GM19043 (cell line): ENCODE results near the gene NMT1.

Source experiments
- ATAC-seq: cut with Tn5 transposase; IDR thresholded peaks from one replicate; pipeline ENCODE4 v1.9.1; 2021; ENCODE audit warnings: low read depth; ENCODE audit not compliant: unreplicated experiment

NMT1 gene

GRCh38 chr17:45147581-45148182 is 86.6 kb downstream of the NMT1 start:
- ATAC-seq, result no peak

DNA sequence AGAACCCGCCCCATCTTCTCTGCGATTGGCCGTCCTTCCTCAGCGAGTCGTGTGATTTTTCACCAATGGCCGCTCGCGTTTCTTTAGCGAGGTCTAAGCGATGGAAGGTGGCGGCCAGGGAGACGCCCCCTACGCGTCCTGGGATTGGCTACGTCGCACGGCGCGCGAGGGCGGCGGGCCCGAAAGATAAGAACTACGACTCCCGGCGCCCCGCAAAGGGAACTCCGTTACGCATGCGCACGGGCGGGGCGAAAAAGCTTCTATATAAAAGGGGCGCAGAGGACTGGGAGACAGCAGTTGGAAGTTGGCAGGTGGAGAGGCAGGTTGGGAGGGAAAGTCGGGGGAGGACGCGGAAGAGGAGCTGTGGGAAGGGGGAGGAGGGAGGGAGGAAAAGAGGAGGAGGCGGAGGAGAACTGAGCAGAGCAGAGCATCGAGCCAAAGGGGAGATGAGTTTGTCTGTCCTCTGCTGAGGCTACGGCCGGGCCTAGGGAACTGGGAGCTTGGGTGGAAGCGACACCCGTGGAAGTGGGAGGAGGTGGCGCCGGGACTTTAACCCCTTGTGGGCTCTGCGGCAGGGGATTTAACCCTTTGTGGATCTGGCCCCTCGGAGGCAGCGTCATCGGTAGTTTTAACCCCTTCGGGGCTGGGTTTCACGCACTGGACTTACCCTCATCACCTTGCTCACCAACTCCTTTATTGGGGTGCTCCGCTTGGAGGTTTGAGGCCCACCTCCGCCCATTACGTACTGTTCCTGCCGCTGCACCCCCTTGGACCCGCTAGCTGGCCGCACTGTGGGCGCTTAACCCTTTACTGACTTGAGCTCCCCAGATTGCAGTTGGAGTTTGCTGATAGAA is 87.3 kb downstream of the NMT1 start, which contains the start of gene HEXIM1:
Gene HEXIM1, plus strand, starts transcription at position 293 of the 854 bp plus-strand sequence. CDS start 716 bp downstream, outside the sequence.
- ATAC-seq, result peak; percentile 67

DNA sequence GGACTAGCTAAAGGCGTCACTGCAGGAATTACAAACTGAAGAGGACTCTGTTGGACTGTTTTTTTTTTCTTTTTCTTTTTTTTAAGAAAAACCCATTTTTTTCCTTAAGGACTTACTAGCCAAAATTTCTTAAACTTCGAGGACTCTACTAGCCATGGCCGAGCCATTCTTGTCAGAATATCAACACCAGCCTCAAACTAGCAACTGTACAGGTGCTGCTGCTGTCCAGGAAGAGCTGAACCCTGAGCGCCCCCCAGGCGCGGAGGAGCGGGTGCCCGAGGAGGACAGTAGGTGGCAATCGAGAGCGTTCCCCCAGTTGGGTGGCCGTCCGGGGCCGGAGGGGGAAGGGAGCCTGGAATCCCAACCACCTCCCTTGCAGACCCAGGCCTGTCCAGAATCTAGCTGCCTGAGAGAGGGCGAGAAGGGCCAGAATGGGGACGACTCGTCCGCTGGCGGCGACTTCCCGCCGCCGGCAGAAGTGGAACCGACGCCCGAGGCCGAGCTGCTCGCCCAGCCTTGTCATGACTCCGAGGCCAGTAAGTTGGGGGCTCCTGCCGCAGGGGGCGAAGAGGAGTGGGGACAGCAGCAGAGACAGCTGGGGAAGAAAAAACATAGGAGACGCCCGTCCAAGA is 88.0 kb downstream of the NMT1 start:
- ATAC-seq, result no peak

DNA sequence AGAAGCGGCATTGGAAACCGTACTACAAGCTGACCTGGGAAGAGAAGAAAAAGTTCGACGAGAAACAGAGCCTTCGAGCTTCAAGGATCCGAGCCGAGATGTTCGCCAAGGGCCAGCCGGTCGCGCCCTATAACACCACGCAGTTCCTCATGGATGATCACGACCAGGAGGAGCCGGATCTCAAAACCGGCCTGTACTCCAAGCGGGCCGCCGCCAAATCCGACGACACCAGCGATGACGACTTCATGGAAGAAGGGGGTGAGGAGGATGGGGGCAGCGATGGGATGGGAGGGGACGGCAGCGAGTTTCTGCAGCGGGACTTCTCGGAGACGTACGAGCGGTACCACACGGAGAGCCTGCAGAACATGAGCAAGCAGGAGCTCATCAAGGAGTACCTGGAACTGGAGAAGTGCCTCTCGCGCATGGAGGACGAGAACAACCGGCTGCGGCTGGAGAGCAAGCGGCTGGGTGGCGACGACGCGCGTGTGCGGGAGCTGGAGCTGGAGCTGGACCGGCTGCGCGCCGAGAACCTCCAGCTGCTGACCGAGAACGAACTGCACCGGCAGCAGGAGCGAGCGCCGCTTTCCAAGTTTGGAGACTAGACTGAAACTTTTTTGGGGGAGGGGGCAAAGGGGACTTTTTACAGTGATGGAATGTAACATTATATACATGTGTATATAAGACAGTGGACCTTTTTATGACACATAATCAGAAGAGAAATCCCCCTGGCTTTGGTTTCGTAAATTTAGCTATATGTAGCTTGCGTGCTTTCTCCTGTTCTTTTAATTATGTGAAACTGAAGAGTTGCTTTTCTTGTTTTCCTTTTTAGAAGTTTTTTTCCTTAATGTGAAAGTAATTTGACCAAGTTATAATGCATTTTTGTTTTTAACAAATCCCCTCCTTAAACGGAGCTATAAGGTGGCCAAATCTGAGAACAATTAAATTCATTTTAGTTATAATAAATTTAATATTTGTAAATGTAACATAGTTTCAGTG is 88.8 kb downstream of the NMT1 start:
- no peak for ATAC-seq

- no peak for ATAC-seq
These were observed 90.0 kb downstream of the NMT1 start for GRCh38 chr17:45150911-45151809.

- no peak for ATAC-seq
These were observed 93.9 kb downstream of the NMT1 start for GRCh38 chr17:45155029-45155428.

DNA sequence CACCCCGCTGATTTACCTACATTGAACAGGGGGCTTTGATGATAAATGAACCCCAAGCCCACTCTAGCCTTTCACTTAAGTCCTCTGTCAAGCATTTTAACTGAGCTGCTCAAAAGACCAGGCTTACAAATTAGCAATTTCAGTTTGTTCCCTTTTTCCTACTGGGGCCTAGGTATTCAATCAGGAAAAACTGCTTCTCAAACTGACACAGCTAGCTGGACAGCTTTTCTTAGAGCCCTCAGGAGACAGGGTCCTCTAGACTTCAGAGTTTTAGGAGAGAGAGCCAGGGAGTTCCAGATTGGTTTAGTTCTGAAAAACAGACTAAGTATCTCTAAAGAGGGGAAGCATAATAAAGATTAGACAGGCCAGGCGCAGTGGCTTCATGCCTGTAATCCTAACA is 94.4 kb downstream of the NMT1 start:
- no peak for ATAC-seq

DNA sequence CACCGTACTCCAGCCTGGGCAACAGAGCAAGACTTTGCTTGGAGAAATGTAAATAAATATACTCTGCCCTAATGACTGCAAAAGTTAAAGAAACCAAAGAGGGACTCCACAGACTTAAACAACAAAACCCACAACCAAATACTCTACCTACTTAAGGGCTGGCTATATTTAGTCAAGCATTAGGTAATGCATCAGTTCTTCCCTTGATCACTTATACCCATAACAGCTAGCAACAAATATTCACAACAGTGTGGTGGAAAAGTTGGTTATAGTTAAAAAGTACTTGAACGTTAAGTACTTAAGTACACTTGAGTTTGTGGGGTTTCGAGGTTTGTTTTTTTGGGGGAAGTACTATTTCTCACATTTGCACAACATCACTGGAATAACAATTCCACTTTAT is 95.1 kb downstream of the NMT1 start:
- no peak for ATAC-seq
